GM12878 (cell line): ENCODE results near the gene FEN1. TPM values are rescaled to one million over a fixed set of nuclear protein-coding genes. Genes with fewer than 3 reads are reported as not detected.

Experiments used
- ASH2L ChIP-seq: fragments of 300-600, 200-600 bp; sonication (generic); IDR thresholded peaks from 2 replicates; pipeline ENCODE4 v1.6.1; 2017; ENCODE audit warnings: low read depth, mild to moderate bottlenecking, borderline replicate concordance
- CEBPB ChIP-seq, 2 experiments: fragments of 150-350 bp in 1 of 2; IDR thresholded peaks; 2 replicates each; pipeline ENCODE4 v1.6.1; 2012 to 2014; ENCODE audit warnings: low read depth in 2 of 2, low read length in 2 of 2, borderline replicate concordance in 1 of 2, inconsistent platforms in 1 of 2
- CHD2 ChIP-seq: IDR thresholded peaks from 2 replicates; pipeline ENCODE4 v1.6.1; 2011; ENCODE audit warnings: low read depth, low read length, improper control_type of control experiment, borderline replicate concordance
- E4F1 ChIP-seq: fragments of 450-650 bp; IDR thresholded peaks from 2 replicates; pipeline ENCODE4 v1.6.1; 2018; ENCODE audit warnings: borderline replicate concordance, mild to moderate bottlenecking; ENCODE audit not compliant: partially characterized antibody
- ETV6 ChIP-seq, 2 experiments: fragments of 450-650 bp in 1 of 2; IDR thresholded peaks in 1 of 2; conservative IDR thresholded peaks in 1 of 2; 2 replicates each; pipeline ENCODE4 v1.6.1; 2014; ENCODE audit warnings: antibody characterized with exemption in 1 of 2, borderline replicate concordance in 1 of 2, low read depth in 1 of 2, mild to moderate bottlenecking in 1 of 2, moderate library complexity in 1 of 2
- GABPA ChIP-seq: IDR thresholded peaks from 2 replicates; pipeline ENCODE4 v1.6.1; 2014; ENCODE audit warnings: antibody characterized with exemption, low read depth, mild to moderate bottlenecking, inconsistent platforms
- HDAC6 ChIP-seq: fragments of 200-600 bp; sonication (generic); IDR thresholded peaks from one replicate; pipeline ENCODE4 v1.8.0; 2017; ENCODE audit warnings: antibody characterized with exemption; ENCODE audit not compliant: unreplicated experiment
- IKZF2 ChIP-seq, 2 experiments: fragments of 450-650 bp; IDR thresholded peaks; 2 replicates each; pipeline ENCODE4 v1.6.1; 2017; ENCODE audit warnings: mild to moderate bottlenecking in 2 of 2, moderate library complexity in 2 of 2
- IRF5 ChIP-seq: fragments of 450-650 bp; IDR thresholded peaks from 2 replicates; pipeline ENCODE4 v1.6.1; 2017; ENCODE audit warnings: borderline replicate concordance
- PAX5 ChIP-seq: IDR thresholded peaks from 2 replicates; pipeline ENCODE4 v1.6.1; 2011; ENCODE audit warnings: low read depth, low read length, borderline replicate concordance
- POLR2AphosphoS5 ChIP-seq: IDR thresholded peaks from 2 replicates; pipeline ENCODE4 v1.6.1; 2011; ENCODE audit warnings: mild to moderate bottlenecking, low read length, inconsistent platforms
- RAD21 ChIP-seq: IDR thresholded peaks from 2 replicates; pipeline ENCODE4 v1.6.1; 2011; ENCODE audit warnings: mild to moderate bottlenecking, low read depth, low read length, moderate library complexity; ENCODE audit not compliant: insufficient read depth
- REST ChIP-seq: IDR thresholded peaks from 2 replicates; pipeline ENCODE4 v1.6.1; 2012; ENCODE audit warnings: mild to moderate bottlenecking, low read depth, low read length
- STAT1 ChIP-seq: fragments of 450-650 bp; conservative IDR thresholded peaks from 2 replicates; pipeline ENCODE4 v1.6.1; 2014; ENCODE audit warnings: antibody characterized with exemption, mild to moderate bottlenecking
- STAT3 ChIP-seq: IDR thresholded peaks from 2 replicates; pipeline ENCODE4 v1.6.1; 2011; ENCODE audit warnings: low read depth, low read length, improper control_type of control experiment
- SUZ12 ChIP-seq: fragments of 200-600 bp; sonication (generic); IDR thresholded peaks from one replicate; pipeline ENCODE4 v1.6.1; 2018; ENCODE audit warnings: antibody characterized with exemption, mild to moderate bottlenecking; ENCODE audit not compliant: unreplicated experiment
- TCF3 ChIP-seq: IDR thresholded peaks from 2 replicates; pipeline ENCODE4 v1.6.1; 2012; ENCODE audit warnings: low read depth, mild to moderate bottlenecking, low read length, borderline replicate concordance; ENCODE audit not compliant: insufficient read depth
- ZBTB4 ChIP-seq: fragments of 450-650 bp; formaldehyde crosslinking; IDR thresholded peaks from 2 replicates; pipeline ENCODE4 v1.4.0; 2022; ENCODE audit warnings: mild to moderate bottlenecking, moderate library complexity
- polyA plus RNA-seq, 11 experiments: library from polyadenylated mRNA; depleted of rRNA in 4 of 11; unstranded in 6 of 11; stranded (reverse) in 5 of 11; fragments of >200 nt; fragmentation: Nextera tagmentation in 4 of 11; fragmentation: Illumina TruSeq in 1 of 11; extraction: Ambion mirVana in 4 of 11; extraction: Trizol in 1 of 11; gene quantifications; 1 replicate in 1 of 11; 2 replicates in 10 of 11; pipeline versions ENCODE4 v1.2.1 to v1.2.3, GENCODE V29; 2011 to 2016; ENCODE audit warnings: inconsistent platforms in 2 of 11, missing spikeins in 2 of 11, low read depth in 1 of 11
- total RNA-seq, 4 experiments: library from RNA; depleted of rRNA in 3 of 4; stranded (reverse); fragments of >200 nt in 3 of 4; fragmentation: Illumina TruSeq in 1 of 4; extraction: Trizol in 1 of 4; gene quantifications; 2 replicates each; pipeline versions ENCODE4 v1.2.1 to v1.2.3, GENCODE V29; 2013 to 2021

FEN1 gene
- total and polyA plus RNA-seq, 10 of the 15 experiments (the other 5 are each of a cell fraction or from before 2014, with no cell fraction given) = 54.8 to 282 (median 125) TPM

GRCh38 chr11:61792310-61793082, at the start of gene FEN1, which contains the start of gene TMEM258 (continued):
- TF ChIP-seq TCF3 = 0 out of 2 replicates have a peak, but pooled peaks have one; percentile 47
- TF ChIP-seq ASH2L = no peak
- TF ChIP-seq RAD21 = no peak
- TF ChIP-seq IRF5 = no peak
- TF ChIP-seq ETV6 (conservative IDR thresholded peaks at IDR 0.05 in 1 of 2, IDR thresholded peaks at IDR 0.05 in 1 of 2; ENCODE audit: borderline replicate concordance in 1 of 2, low read depth in 1 of 2) = no peak
- no peak for TF ChIP-seq STAT3
- no peak for TF ChIP-seq SUZ12
- TF ChIP-seq POLR2AphosphoS5 = peak; percentile 98
- peak; percentile 86 for TF ChIP-seq E4F1
- TF ChIP-seq CHD2 = 0 out of 2 replicates have a peak, but pooled peaks have one; percentile 30
- peak; percentile 20; the same call in 1 of the 2 replicates for TF ChIP-seq PAX5
- no peak for TF ChIP-seq IKZF2 (IDR thresholded peaks at IDR 0.05)
- no peak for TF ChIP-seq HDAC6
- no peak for TF ChIP-seq CEBPB (IDR thresholded peaks at IDR 0.05; ENCODE audit: borderline replicate concordance in 1 of 2, low read depth in 2 of 2, low read length in 2 of 2)
- TF ChIP-seq ZBTB4 (CRISPR knock-in tag) = peak; percentile 87
- TF ChIP-seq REST = no peak
- TF ChIP-seq GABPA = peak; percentile 97
- TF ChIP-seq STAT1 = peak; percentile 93
